H1 (cell line): ENCODE data around the gene ZNF625. TPM values are rescaled to one million over a fixed set of nuclear protein-coding genes. Genes with fewer than 3 reads are reported as not detected.

Source experiments
- CTCF ChIA-PET: fragments of 300-600 bp; sonication (Branson Sonifier 250); formaldehyde crosslinking; loops from one replicate; lab custom pipeline; 2021; ENCODE audit not compliant: partially characterized antibody; lab: Charles Lee
- POLR2A ChIA-PET: fragments of 300-600 bp; sonication (Branson Sonifier 250); formaldehyde crosslinking; loops from one replicate; lab custom pipeline; 2021; ENCODE audit warnings: inconsistent platforms; ENCODE audit not compliant: partially characterized antibody; lab: Charles Lee
- DNase-seq, 2 experiments: peaks; one replicate each; pipeline versions ENCODE4 v3.0.0 to v3.0.0-alpha.2; 2010 to 2022; ENCODE audit warnings: low spot score in 2 of 2, low read depth in 1 of 2, mixed read lengths in 1 of 2
- FAIRE-seq: peaks from 2 replicates; lab custom pipeline; 2011; peaks lifted over from hg19 to GRCh38; lab: Jason Lieb, UNC
- H2AFZ ChIP-seq: 2 replicates; pipeline ENCODE4 v1.8.1; 2012; ENCODE audit warnings: low read length, inconsistent platforms
- H2AK5ac ChIP-seq: 2 replicates; pipeline ENCODE4 v1.6.1; 2013; ENCODE audit warnings: low read depth, low read length
- H2BK120ac ChIP-seq: replicated peaks from 2 replicates; pipeline ENCODE3; 2013; ENCODE audit warnings: low read depth, low read length, inconsistent platforms
- H2BK12ac ChIP-seq: 2 replicates; pipeline ENCODE4 v1.6.1; 2013; ENCODE audit warnings: low read depth, low read length
- H2BK15ac ChIP-seq: 2 replicates; pipeline ENCODE4 v1.6.1; 2013; ENCODE audit warnings: low read length
- H2BK20ac ChIP-seq: 2 replicates; pipeline ENCODE4 v1.6.1; 2013; ENCODE audit warnings: low read length
- H2BK5ac ChIP-seq: 2 replicates; pipeline ENCODE4 v1.6.1; 2013; ENCODE audit warnings: low read depth, low read length
- H3K14ac ChIP-seq: 2 replicates; pipeline ENCODE4 v1.6.1; 2013; ENCODE audit warnings: inconsistent platforms; ENCODE audit not compliant: insufficient read length
- H3K18ac ChIP-seq: 2 replicates; pipeline ENCODE4 v1.6.1; 2013; ENCODE audit warnings: low read length; ENCODE audit errors: extremely low read depth
- H3K23ac ChIP-seq: 2 replicates; pipeline ENCODE4 v1.6.1; 2013; ENCODE audit warnings: inconsistent platforms; ENCODE audit not compliant: insufficient read length
- H3K23me2 ChIP-seq: 2 replicates; pipeline ENCODE4 v1.6.1; 2013; ENCODE audit warnings: low read depth, low read length
- H3K27ac ChIP-seq: 2 replicates; pipeline ENCODE4 v1.6.1; 2011; ENCODE audit warnings: low read depth, low read length, inconsistent platforms
- H3K27me3 ChIP-seq, 4 experiments: replicated peaks in 1 of 4; 1 replicate in 1 of 4; 2 replicates in 3 of 4; pipeline versions ENCODE4 v1.6.1 to v1.8.1; 2011 to 2013; ENCODE audit warnings: low read length in 3 of 4, mild to moderate bottlenecking in 3 of 4, inconsistent platforms in 2 of 4, mixed read lengths in 2 of 4, moderate library complexity in 1 of 4; ENCODE audit not compliant: control insufficient read depth in 3 of 4, insufficient read depth in 3 of 4; ENCODE audit errors: extremely low read depth in 1 of 4
- H3K36me3 ChIP-seq, 4 experiments: 2 replicates each; pipeline versions ENCODE4 v1.6.1 to v1.8.1; 2011 to 2013; ENCODE audit warnings: mild to moderate bottlenecking in 4 of 4, low read length in 3 of 4, moderate library complexity in 2 of 4, control low read depth in 1 of 4, inconsistent platforms in 1 of 4; ENCODE audit not compliant: insufficient read depth in 4 of 4, control insufficient read depth in 2 of 4
- H3K4ac ChIP-seq: replicated peaks from 2 replicates; pipeline ENCODE3; 2013; ENCODE audit warnings: low read length, low read depth, mixed read lengths, inconsistent platforms; ENCODE audit not compliant: insufficient read length
- H3K4me1 ChIP-seq, 4 experiments: replicated peaks in 1 of 4; 1 replicate in 1 of 4; 2 replicates in 3 of 4; pipeline versions ENCODE4 v1.6.1 to v1.8.1; 2011 to 2013; ENCODE audit warnings: low read length in 3 of 4, inconsistent platforms in 2 of 4, mixed read lengths in 1 of 4; ENCODE audit not compliant: insufficient read depth in 4 of 4, control insufficient read depth in 3 of 4
- H3K4me2 ChIP-seq, 2 experiments: 2 replicates each; pipeline versions ENCODE4 v1.6.1 to v1.8.1; 2011 to 2013; ENCODE audit warnings: low read depth in 2 of 2, low read length in 2 of 2, control low read depth in 1 of 2, inconsistent platforms in 1 of 2, mild to moderate bottlenecking in 1 of 2; ENCODE audit not compliant: insufficient read depth in 1 of 2
- H3K4me3 ChIP-seq, 4 experiments: fragments of 200-600, 300-600 bp in 1 of 4; sonication (generic), shearing (Covaris generic), sonication (Bioruptor Twin) in 1 of 4; 2 replicates each; pipeline versions ENCODE4 v1.5.1 to v1.8.1; 2011 to 2016; ENCODE audit warnings: low read length in 4 of 4, low read depth in 3 of 4, control low read depth in 2 of 4, inconsistent platforms in 2 of 4, mild to moderate bottlenecking in 2 of 4, mixed read lengths in 1 of 4, moderate library complexity in 1 of 4; ENCODE audit not compliant: insufficient read depth in 2 of 4; ENCODE audit errors: extremely low read depth in 1 of 4
- H3K56ac ChIP-seq: replicated peaks from 2 replicates; pipeline ENCODE3; 2013; ENCODE audit warnings: low read depth, mild to moderate bottlenecking, mixed read lengths, low read length, inconsistent platforms; ENCODE audit not compliant: insufficient read length
- H3K79me1 ChIP-seq: 2 replicates; pipeline ENCODE4 v1.6.1; 2013; ENCODE audit warnings: low read depth, low read length, control low read depth
- H3K79me2 ChIP-seq, 2 experiments: 2 replicates each; pipeline versions ENCODE4 v1.6.1 to v1.8.1; 2012 to 2013; ENCODE audit warnings: low read length in 2 of 2, mild to moderate bottlenecking in 2 of 2, inconsistent platforms in 1 of 2; ENCODE audit not compliant: insufficient read depth in 2 of 2, control insufficient read depth in 1 of 2
- H3K9ac ChIP-seq, 4 experiments: replicated peaks in 1 of 4; 1 replicate in 1 of 4; 2 replicates in 3 of 4; pipeline versions ENCODE4 v1.6.1 to v1.8.1; 2011 to 2013; ENCODE audit warnings: low read depth in 3 of 4, low read length in 3 of 4, control low read depth in 2 of 4, mild to moderate bottlenecking in 2 of 4, moderate library complexity in 2 of 4, inconsistent platforms in 1 of 4; ENCODE audit errors: extremely low read depth in 1 of 4
- H3K9me3 ChIP-seq, 2 experiments: 2 replicates each; pipeline versions ENCODE4 v1.6.1 to v1.8.1; 2012 to 2013; ENCODE audit warnings: mild to moderate bottlenecking in 2 of 2, moderate library complexity in 2 of 2, control low read depth in 1 of 2, inconsistent platforms in 1 of 2, low read depth in 1 of 2, low read length in 1 of 2, mixed read lengths in 1 of 2; ENCODE audit not compliant: insufficient read depth in 2 of 2
- H4K20me1 ChIP-seq, 2 experiments: replicated peaks in 1 of 2; 2 replicates each; pipeline versions ENCODE3 to v1.8.1; 2011 to 2013; ENCODE audit warnings: inconsistent platforms in 2 of 2, low read length in 2 of 2, mild to moderate bottlenecking in 1 of 2; ENCODE audit not compliant: insufficient read depth in 2 of 2, control insufficient read depth in 1 of 2
- H4K5ac ChIP-seq: 2 replicates; pipeline ENCODE4 v1.6.1; 2013; ENCODE audit warnings: low read length, low read depth, mixed read lengths, inconsistent platforms; ENCODE audit not compliant: insufficient read length
- H4K8ac ChIP-seq: 2 replicates; pipeline ENCODE4 v1.8.0; 2013; ENCODE audit warnings: mild to moderate bottlenecking, moderate library complexity, low read length, inconsistent platforms; ENCODE audit not compliant: insufficient read depth; ENCODE audit errors: extremely low read depth
- H4K91ac ChIP-seq: replicated peaks from 2 replicates; pipeline ENCODE3; 2013; ENCODE audit warnings: low read length, mixed read lengths, inconsistent platforms; ENCODE audit not compliant: insufficient read length
- CTBP2 ChIP-seq: IDR thresholded peaks from 2 replicates; pipeline ENCODE4 v1.7.0; 2011; ENCODE audit warnings: borderline replicate concordance, mild to moderate bottlenecking, moderate library complexity, mixed read lengths, low read length; ENCODE audit not compliant: insufficient read depth, insufficient read length
- CTCF ChIP-seq, 3 experiments: IDR thresholded peaks; 1 replicate in 2 of 3; 2 replicates in 1 of 3; pipeline versions ENCODE4 v1.5.1 to v1.6.1; 2011; ENCODE audit warnings: low read length in 3 of 3, mild to moderate bottlenecking in 3 of 3, inconsistent platforms in 2 of 3, low read depth in 1 of 3, moderate library complexity in 1 of 3; ENCODE audit not compliant: insufficient read depth in 1 of 3; ENCODE audit errors: control extremely low read depth in 1 of 3
- NRF1 ChIP-seq: IDR thresholded peaks from 2 replicates; pipeline ENCODE4 v1.6.1; 2011; ENCODE audit warnings: mild to moderate bottlenecking, low read depth, low read length, improper control_type of control experiment
- POLR2A ChIP-seq, 2 experiments: IDR thresholded peaks; 1 replicate in 1 of 2; 2 replicates in 1 of 2; pipeline ENCODE4 v1.6.1; 2011; ENCODE audit warnings: low read depth in 2 of 2, low read length in 2 of 2, mild to moderate bottlenecking in 2 of 2; ENCODE audit errors: control extremely low read depth in 1 of 2
- POLR2AphosphoS5 ChIP-seq: IDR thresholded peaks from 2 replicates; pipeline ENCODE4 v1.6.1; 2011; ENCODE audit warnings: low read depth, low read length
- SIN3A ChIP-seq, 2 experiments: IDR thresholded peaks in 1 of 2; conservative IDR thresholded peaks in 1 of 2; 2 replicates each; pipeline ENCODE4 v1.6.1; 2011 to 2012; ENCODE audit warnings: low read length in 2 of 2, improper control_type of control experiment in 1 of 2, low read depth in 1 of 2, mild to moderate bottlenecking in 1 of 2
- SP4 ChIP-seq: IDR thresholded peaks from 2 replicates; pipeline ENCODE4 v1.6.1; 2012; ENCODE audit warnings: low read length, inconsistent platforms
- WGBS, 2 experiments: shearing (Covaris generic) in 1 of 2; methylation state at CpG; one replicate each; pipeline versions ENCODE4 v1.1.6 to v1.1.7; 2013 to 2015; ENCODE audit warnings: low lambda C conversion rate in 2 of 2, mixed read lengths in 2 of 2, inconsistent platforms in 1 of 2, low coverage in 1 of 2, missing lambda C conversion rate in 1 of 2; ENCODE audit not compliant: insufficient replicate concordance in 2 of 2, insufficient coverage in 1 of 2, insufficient read length in 1 of 2; ENCODE audit errors: extremely low coverage in 1 of 2, missing lambda C conversion rate in 1 of 2; 5-methylcytosine and 5-hydroxymethylcytosine counted together
- polyA plus RNA-seq, 7 experiments: library from polyadenylated mRNA; depleted of rRNA in 3 of 7; stranded (reverse) in 5 of 7; unstranded in 2 of 7; fragments of >200 nt in 5 of 7; fragments of 200-250 nt in 2 of 7; gene quantifications; 1 replicate in 5 of 7; 2 replicates in 1 of 7; 4 replicates in 1 of 7; pipeline versions ENCODE4 v1.2.1 to v1.2.3, GENCODE V29; 2011 to 2013; ENCODE audit warnings: missing spikeins in 2 of 7, mixed read lengths in 2 of 7
- total RNA-seq: library from RNA; stranded (reverse); fragmentation: NEBNext Ultra II Directional; extraction: Animal tissue kit (Norgen Biotek cat#: 25700); gene quantifications from 2 replicates; pipeline ENCODE4 v1.2.1, GENCODE V29; 2021

The ZNF625 gene
- total and polyA plus RNA-seq, 2 of the 8 experiments (the other 6 are each of a cell fraction or from before 2014, with no cell fraction given), result 2.5 to 26.8 TPM

- H2AFZ ChIP-seq, result peak within 1 kb of the TSS; percentile 64; the same call in 1 of the 2 replicates
- H2BK120ac ChIP-seq, result no peak within 1 kb of the TSS
- H3K9me3 ChIP-seq, result peaks cover 0 to 5% of the 10 kb centered on the region in 2 experiments; a peak in 1 of 4 replicates
- no peak within 1 kb of the TSS for H3K4ac ChIP-seq
- peak within 1 kb of the TSS; percentile 89 for H2BK5ac ChIP-seq
- no peak within 1 kb of the TSS for H2BK12ac ChIP-seq
- H3K18ac ChIP-seq, result peak within 1 kb of the TSS; percentile 32; the same call in 1 of the 2 replicates
- H4K20me1 ChIP-seq, result peaks cover 2 to 4% of the 10 kb centered on the region in 2 experiments
- H3K9ac ChIP-seq, result peak within 1 kb of the TSS; percentile 74 to 89 (median 88)
- H4K8ac ChIP-seq, result peak within 1 kb of the TSS; percentile 72
- ChIA-PET POLR2A (interaction anchor here (0.7 to 2.0 kb wide), 7 partner anchors 10 to 378 kb away, joined by 3 to 9 read pairs (median 4); partner anchors contain the start of genes ZNF20 and ZNF878), CTCF (interaction anchor here (1.7 kb wide), 1 partner anchor 23 kb away, joined by 3 read pairs; the partner anchor contains the start of gene ZNF20)
- WGBS, 2 experiments, result 1% methylated on average over 42 of the region's 57 CpGs; no CpG with 5 or more reads in 1 of the 2 experiments
- H3K23ac ChIP-seq, result no peak within 1 kb of the TSS
- no peak within 1 kb of the TSS for H3K56ac ChIP-seq
- H3K79me1 ChIP-seq, result peaks cover 3% of the 10 kb centered on the region; the same call in 1 of the 2 replicates
- H4K91ac ChIP-seq, result no peak within 1 kb of the TSS
- H4K5ac ChIP-seq, result no peak within 1 kb of the TSS
- H3K27me3 ChIP-seq, result no peaks in the 10 kb centered on the region
- peaks cover 0 to 38% of the 10 kb centered on the region in 2 experiments; a peak in 3 of 4 replicates for H3K79me2 ChIP-seq
- peak within 1 kb of the TSS; percentile 87 to 97 (median 94) for H3K4me3 ChIP-seq
- no peak within 1 kb of the TSS for H2AK5ac ChIP-seq
- DNase-seq (peak; percentile 79 to 93), FAIRE-seq (peak; percentile 73)
- H3K4me1 ChIP-seq, result peaks cover 0 to 3% (median 1%) of the 10 kb centered on the region in 4 experiments; a peak in 2 of 7 replicates
- H3K14ac ChIP-seq, result no peak within 1 kb of the TSS
- peak within 1 kb of the TSS; percentile 74 for H3K27ac ChIP-seq
- H2BK15ac ChIP-seq, result no peak within 1 kb of the TSS
- H3K4me2 ChIP-seq, result peak within 1 kb of the TSS; percentile 69 to 84
- H3K23me2 ChIP-seq, result peaks cover 6% of the 10 kb centered on the region
- H3K36me3 ChIP-seq, result no peaks in the 10 kb centered on the region; a peak in 1 of 8 replicates
- H2BK20ac ChIP-seq, result no peak within 1 kb of the TSS
- TF ChIP-seq CTCF (IDR thresholded peaks at IDR 0.05; ENCODE audit: control extremely low read depth in 1 of 3, insufficient read depth in 1 of 3, low read depth in 1 of 3, low read length in 3 of 3), result no peak
- TF ChIP-seq POLR2AphosphoS5, result peak; percentile 72; the same call in 1 of the 2 replicates
- no peak; the same call in 1 of the 2 replicates for TF ChIP-seq SP4
- no peak for TF ChIP-seq CTBP2
- TF ChIP-seq POLR2A (IDR thresholded peaks at IDR 0.05; ENCODE audit: control extremely low read depth in 1 of 2, low read depth in 2 of 2, low read length in 2 of 2), result peak; percentile 45 to 80
- TF ChIP-seq SIN3A (conservative IDR thresholded peaks at IDR 0.05 in 1 of 2, IDR thresholded peaks at IDR 0.05 in 1 of 2; ENCODE audit: low read depth in 1 of 2, low read length in 2 of 2), result peak in 1 of 2 experiments; percentile 89; a peak in 1 of 4 replicates
- TF ChIP-seq NRF1, result no peak
These were observed 6.6 kb upstream of the ZNF625 start, which contains the start of gene ZNF136 for GRCh38 chr19:12162882-12163806. Gene ZNF136, plus strand, starts transcription at chr19:12163096. Its CDS starts 108 bp downstream, at chr19:12163204.
